SH-SY5Y (cell line): ENCODE data around the gene GRAMD2A.

ENCODE experiments used
- GATA2 ChIP-seq: IDR thresholded peaks from 2 replicates; pipeline ENCODE4 v1.6.1; 2011; ENCODE audit warnings: mild to moderate bottlenecking, low read depth, low read length
- GATA3 ChIP-seq: IDR thresholded peaks from 2 replicates; pipeline ENCODE4 v1.6.1; 2011; ENCODE audit warnings: low read depth, mild to moderate bottlenecking, low read length, moderate library complexity

- TF ChIP-seq GATA2 (no peak), GATA3 (no peak)
Observed at GRCh38 chr15:72133211-72133610, 64.4 kb downstream of the GRAMD2A start.
